Common myeloid progenitor, CD34-positive (primary cell): Measurements from ENCODE around the gene ADGRD1.

Source experiments
- CTCF ChIA-PET: fragments of 350-600 bp; sonication (Branson Sonifier 250); formaldehyde crosslinking; loops from one replicate; lab custom pipeline; 2021; ENCODE audit warnings: antibody characterized with exemption; lab: Charles Lee
- POLR2A ChIA-PET: fragments of 350-600 bp; sonication (Branson Sonifier 250); formaldehyde crosslinking; loops from one replicate; lab custom pipeline; 2021; ENCODE audit warnings: antibody characterized with exemption; lab: Charles Lee
- DNase-seq, 3 donors: peaks; one replicate each; pipeline versions ENCODE4 v3.0.0 to v3.0.0-alpha.2; 2013
- H3K27ac ChIP-seq, 2 experiments: 1 replicate in 1 of 2; 2 replicates in 1 of 2; pipeline ENCODE4 v1.7.0; 2013; ENCODE audit warnings: inconsistent platforms in 2 of 2, low read length in 2 of 2, mild to moderate bottlenecking in 2 of 2, low read depth in 1 of 2, moderate library complexity in 1 of 2; ENCODE audit not compliant: severe bottlenecking in 2 of 2, insufficient read depth in 1 of 2, poor library complexity in 1 of 2
- H3K27me3 ChIP-seq, 5 experiments: replicated peaks in 2 of 5; 1 replicate in 3 of 5; 2 replicates in 2 of 5; pipeline versions ENCODE4 v1.6.1 to v1.7.0; 2013; ENCODE audit warnings: low read length in 4 of 5, mild to moderate bottlenecking in 2 of 5, moderate library complexity in 2 of 5, inconsistent platforms in 1 of 5; ENCODE audit not compliant: insufficient read depth in 5 of 5, control insufficient read depth in 4 of 5
- H3K36me3 ChIP-seq, 4 experiments: 1 replicate in 2 of 4; 2 replicates in 2 of 4; pipeline versions ENCODE4 v1.6.1 to v1.7.0; 2013; ENCODE audit warnings: low read length in 3 of 4, control low read depth in 1 of 4, mild to moderate bottlenecking in 1 of 4; ENCODE audit not compliant: control insufficient read depth in 4 of 4, insufficient read depth in 4 of 4
- H3K4me1 ChIP-seq, 4 experiments: 1 replicate in 3 of 4; 2 replicates in 1 of 4; pipeline versions ENCODE4 v1.6.1 to v1.7.1; 2013; ENCODE audit warnings: low read length in 3 of 4, mild to moderate bottlenecking in 3 of 4, control low read depth in 1 of 4, inconsistent platforms in 1 of 4, moderate library complexity in 1 of 4; ENCODE audit not compliant: control insufficient read depth in 4 of 4, insufficient read depth in 4 of 4; ENCODE audit errors: control extremely low read depth in 1 of 4
- H3K4me3 ChIP-seq, 7 experiments: 1 replicate in 4 of 7; 2 replicates in 3 of 7; pipeline versions ENCODE4 v1.5.1 to v1.7.0; 2013; ENCODE audit warnings: mild to moderate bottlenecking in 7 of 7, low read length in 6 of 7, moderate library complexity in 6 of 7, inconsistent platforms in 2 of 7, low read depth in 2 of 7, control low read depth in 1 of 7; ENCODE audit not compliant: insufficient read depth in 4 of 7, control insufficient read depth in 1 of 7; ENCODE audit errors: extremely low read depth in 1 of 7
- H3K9me3 ChIP-seq, 5 experiments: 1 replicate in 4 of 5; 2 replicates in 1 of 5; pipeline versions ENCODE4 v1.6.1 to v1.7.1; 2013; ENCODE audit warnings: low read length in 4 of 5, mild to moderate bottlenecking in 2 of 5, inconsistent platforms in 1 of 5, low read depth in 1 of 5, moderate library complexity in 1 of 5; ENCODE audit not compliant: control insufficient read depth in 4 of 5, insufficient read depth in 2 of 5; ENCODE audit errors: control extremely low read depth in 1 of 5
- WGBS: methylation state at CpG from one replicate; pipeline ENCODE4 v1.1.5; 2013; ENCODE audit not compliant: insufficient coverage; 5-methylcytosine and 5-hydroxymethylcytosine counted together

ADGRD1 gene

DNA sequence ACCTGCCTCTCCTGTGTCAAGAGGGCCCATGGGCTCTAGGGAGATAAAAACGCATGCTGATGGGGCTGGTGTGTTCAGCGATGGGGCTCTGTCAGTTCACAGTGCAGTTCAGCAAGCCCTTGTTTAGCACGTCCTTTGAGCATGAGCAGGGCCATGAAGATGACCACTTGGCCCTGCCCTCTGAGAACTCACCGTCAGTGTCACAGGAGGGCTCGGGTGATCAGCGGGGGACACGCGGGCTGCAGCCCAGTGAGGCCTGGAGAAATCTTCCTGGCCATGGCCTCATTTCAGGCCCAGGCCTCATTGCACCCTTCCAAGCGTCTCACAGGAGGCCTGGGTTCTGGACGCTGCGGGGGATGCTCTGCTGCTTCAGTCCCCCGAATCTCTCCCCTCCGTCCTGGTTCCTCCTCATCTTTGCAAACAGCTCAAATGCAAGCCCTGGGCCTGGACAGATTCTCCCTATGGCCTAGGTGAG, 181.6 kb downstream of the ADGRD1 start:
- H3K27ac ChIP-seq, result no peak overlapping the region
- no peaks in the 10 kb centered on the region for H3K27me3 ChIP-seq
- POLR2A ChIA-PET, result no interaction called here
- no peak overlapping the region for H3K4me3 ChIP-seq
- no peaks in the 10 kb centered on the region for H3K9me3 ChIP-seq
- CTCF ChIA-PET, result interaction anchor here (0.8 to 6.4 kb wide), 4 partner anchors 9 to 95 kb away, joined by 3 to 43 read pairs (median 3); no protein-coding TSS in a partner anchor
- H3K4me1 ChIP-seq, result peaks cover 0 to 24% (median 14%) of the 10 kb centered on the region in 4 experiments
- DNase-seq, result no peak
- WGBS, result over 99% methylated on average over 9 of the region's 13 CpGs
- H3K36me3 ChIP-seq, result no peaks in the 10 kb centered on the region

DNA sequence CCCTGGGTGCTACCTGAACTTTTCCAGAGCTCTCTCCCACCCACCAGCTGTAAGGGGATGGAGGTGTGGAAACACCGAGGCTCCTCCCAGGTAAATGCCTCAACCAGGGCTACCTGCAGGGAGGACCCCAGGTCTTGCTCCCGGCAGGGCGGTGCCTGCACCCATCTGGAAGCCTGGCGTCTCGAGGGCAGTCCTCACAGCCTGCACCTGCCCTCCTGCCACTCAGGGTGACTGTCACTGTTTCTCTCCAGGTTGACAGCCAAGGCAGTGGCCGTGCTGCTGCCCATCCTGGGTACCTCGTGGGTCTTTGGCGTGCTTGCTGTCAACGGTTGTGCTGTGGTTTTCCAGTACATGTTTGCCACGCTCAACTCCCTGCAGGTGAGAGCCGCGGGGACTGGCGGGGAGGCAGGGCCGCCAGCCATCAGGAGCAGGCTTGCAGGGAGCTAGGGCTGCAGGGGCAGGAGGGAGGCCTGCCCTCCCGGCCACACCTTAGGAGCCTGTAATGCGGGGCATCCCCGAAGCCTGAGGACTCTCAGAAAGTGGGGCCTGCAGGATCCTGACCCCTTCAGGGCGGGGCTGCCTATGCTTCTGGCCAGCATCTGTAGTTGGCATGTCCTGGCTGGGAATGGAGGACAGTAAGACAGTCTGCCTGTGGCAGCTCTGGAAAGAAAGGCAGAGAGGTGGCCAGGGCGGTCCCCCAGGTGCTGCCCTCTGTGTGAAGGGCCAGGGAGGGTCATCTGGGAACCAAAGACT, 182.3 kb downstream of the ADGRD1 start:
- Histone ChIP-seq H3K9me3 (no peaks in the 10 kb centered on the region), H3K4me1 (peaks cover 0 to 24% (median 14%) of the 10 kb centered on the region in 4 experiments), H3K36me3 (no peaks in the 10 kb centered on the region), H3K4me3 (no peak overlapping the region), H3K27ac (no peak overlapping the region), H3K27me3 (no peaks in the 10 kb centered on the region)
- WGBS, result 91% methylated on average over 19 of the region's 19 CpGs
- no peak for DNase-seq
- ChIA-PET POLR2A (no interaction called here), CTCF (interaction anchor here (1.1 to 6.4 kb wide), 3 partner anchors 9 to 95 kb away, joined by 3 to 43 read pairs (median 3); no protein-coding TSS in a partner anchor)

DNA sequence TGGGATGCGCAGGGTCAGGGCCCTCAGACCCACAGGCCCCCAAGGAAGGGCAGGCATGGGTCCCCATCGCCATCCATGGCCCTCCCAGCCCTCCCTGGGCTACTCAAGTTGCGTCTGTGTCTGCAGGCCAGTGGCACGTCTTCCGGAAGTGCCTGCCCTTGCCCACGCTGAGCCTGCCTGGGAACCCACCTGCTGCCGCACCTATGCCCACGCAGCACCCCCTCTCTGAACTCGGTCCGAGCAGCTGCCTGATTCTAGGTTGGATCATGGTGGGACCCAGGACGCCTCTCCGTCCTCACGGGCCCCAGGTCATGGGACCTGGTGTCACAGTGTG, 182.8 kb downstream of the ADGRD1 start:
- no peak for DNase-seq
- H3K4me1 ChIP-seq, result peaks cover 0 to 24% (median 14%) of the 10 kb centered on the region in 4 experiments
- H3K4me3 ChIP-seq, result no peak overlapping the region
- CTCF ChIA-PET, result interaction anchor here (1.1 kb wide), 1 partner anchor 10 kb away, joined by 3 read pairs; no protein-coding TSS in a partner anchor
- no peak overlapping the region for H3K27ac ChIP-seq
- POLR2A ChIA-PET, result no interaction called here
- WGBS, result 97% methylated on average over 11 of the region's 13 CpGs
- H3K27me3 ChIP-seq, result no peaks in the 10 kb centered on the region
- no peaks in the 10 kb centered on the region for H3K36me3 ChIP-seq
- H3K9me3 ChIP-seq, result no peaks in the 10 kb centered on the region

DNA sequence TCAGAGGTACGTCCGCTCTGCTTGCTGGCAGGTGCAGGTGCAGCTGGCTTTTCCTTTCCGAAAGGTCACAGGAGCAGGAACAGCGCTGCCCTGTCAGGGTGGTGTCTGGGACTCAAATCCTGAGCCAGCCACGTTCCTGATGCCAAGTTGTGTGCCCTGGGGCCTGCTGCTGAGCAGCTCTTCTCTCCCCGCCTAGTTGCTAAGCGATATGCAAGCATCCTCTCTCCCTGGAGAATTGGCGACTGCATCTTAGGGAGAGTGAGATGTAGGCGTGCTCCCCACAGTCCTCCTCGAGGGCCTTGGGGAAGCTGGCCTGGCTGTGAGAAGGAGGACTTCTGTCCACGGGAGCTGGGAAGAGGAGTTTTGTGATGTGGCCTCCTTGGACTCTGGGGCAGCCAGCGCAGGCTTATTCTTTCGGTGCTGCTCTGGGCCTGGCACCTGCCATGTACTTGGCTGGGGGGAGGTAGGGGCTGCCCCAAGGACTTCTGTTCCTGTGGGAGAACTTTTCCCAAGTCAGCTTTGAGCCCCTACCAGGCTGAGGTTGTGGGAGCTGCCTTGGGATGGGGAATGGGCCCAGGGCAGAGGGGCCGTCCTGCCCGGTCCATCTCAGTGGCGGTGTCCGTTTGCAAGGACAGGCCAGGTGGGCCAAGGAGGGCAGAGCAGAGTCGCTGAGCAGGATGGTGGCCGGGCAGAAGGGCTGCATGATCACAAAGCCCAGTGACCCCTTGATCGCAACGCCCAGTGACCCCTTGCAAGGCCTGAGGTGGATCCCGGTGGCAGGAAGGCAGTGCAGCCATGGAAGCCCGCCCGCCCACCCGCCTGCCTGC, 183.5 kb downstream of the ADGRD1 start:
- Histone ChIP-seq H3K36me3 (no peaks in the 10 kb centered on the region), H3K9me3 (no peaks in the 10 kb centered on the region), H3K4me1 (peaks cover 0 to 21% (median 11%) of the 10 kb centered on the region in 4 experiments), H3K27ac (no peak overlapping the region), H3K27me3 (no peaks in the 10 kb centered on the region), H3K4me3 (no peak overlapping the region)
- DNase-seq, result no peak
- ChIA-PET CTCF (no interaction called here), POLR2A (interaction anchor here (1.2 kb wide), 1 partner anchor 93 kb away, joined by 4 read pairs; no protein-coding TSS in a partner anchor)
- 93% methylated on average over 20 of the region's 25 CpGs for WGBS

DNA sequence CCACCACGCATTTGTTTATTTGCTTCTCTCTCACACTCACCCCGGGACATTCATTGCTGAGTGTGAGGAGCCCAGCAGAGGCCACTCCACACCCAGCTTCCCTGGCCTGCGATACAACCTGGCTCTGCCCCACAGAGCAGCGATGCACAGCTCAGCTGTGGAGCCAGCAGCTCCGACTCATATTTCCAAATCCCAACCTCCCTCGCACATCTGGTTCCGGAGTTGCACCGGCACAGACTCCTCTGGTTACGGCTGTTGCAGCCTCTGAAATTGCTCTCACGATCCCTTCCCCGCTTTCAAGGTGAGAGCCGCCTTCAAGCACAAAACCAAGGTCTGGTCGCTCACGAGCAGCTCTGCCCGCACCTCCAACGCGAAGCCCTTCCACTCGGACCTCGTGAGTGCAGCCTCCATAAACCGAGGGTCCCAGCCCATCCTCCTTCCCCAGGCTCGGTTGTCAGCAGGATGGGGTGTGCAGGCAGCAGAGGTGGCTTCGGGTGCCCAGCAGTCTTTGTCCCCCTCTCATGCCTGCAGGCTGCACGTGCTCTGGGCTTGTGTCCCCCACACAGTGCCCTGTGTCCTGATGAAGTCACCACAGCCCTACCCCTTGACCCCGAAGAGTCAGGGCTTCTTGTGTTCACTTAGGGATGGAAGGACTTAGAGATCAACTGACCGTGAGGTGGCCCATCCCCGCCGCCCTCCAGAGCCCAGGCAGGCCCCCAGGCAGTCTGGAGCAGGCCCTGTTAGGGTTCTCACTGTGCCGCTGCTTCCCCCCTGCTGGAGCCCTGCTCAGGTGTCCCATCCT, 184.3 kb downstream of the ADGRD1 start:
- Histone ChIP-seq H3K27ac (no peak overlapping the region), H3K36me3 (no peaks in the 10 kb centered on the region)
- CTCF ChIA-PET, result no interaction called here

DNA sequence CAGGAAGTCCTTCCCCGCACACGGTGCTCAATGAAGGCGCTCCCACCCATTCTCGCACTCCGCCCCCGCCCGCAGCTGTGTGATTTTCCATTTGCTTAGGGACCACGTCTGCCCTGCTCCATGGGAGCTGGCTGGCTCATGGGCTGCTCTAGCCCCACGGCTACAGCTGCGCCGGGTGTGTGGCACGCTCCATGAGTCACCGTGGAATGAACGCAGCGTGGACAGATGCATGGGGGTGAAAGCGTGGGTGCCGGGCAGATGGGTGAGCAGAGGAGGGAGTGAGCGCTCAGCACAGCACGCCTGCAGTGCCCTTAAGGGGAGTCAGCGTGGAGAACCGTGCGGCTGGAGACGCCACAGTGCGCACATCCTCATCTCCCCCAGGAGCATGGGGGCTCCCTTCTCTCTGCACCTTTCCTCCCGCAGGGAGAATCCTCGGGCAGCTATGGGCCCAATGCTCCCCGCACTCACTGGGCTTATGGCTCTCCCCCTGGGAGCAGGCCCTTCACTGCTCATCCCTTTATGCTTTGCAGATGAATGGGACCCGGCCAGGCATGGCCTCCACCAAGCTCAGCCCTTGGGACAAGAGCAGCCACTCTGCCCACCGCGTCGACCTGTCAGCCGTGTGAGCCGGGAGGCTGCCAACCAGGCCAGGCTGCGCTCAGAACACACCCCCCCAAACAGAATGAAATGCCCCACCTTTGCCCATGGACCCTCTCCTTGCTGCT, 185.1 kb downstream of the ADGRD1 start:
- no peaks in the 10 kb centered on the region for H3K36me3 ChIP-seq
- ChIA-PET POLR2A (interaction anchor here (1.2 kb wide), 1 partner anchor 91 kb away, joined by 4 read pairs; no protein-coding TSS in a partner anchor), CTCF (interaction anchor here (1.2 kb wide), 1 partner anchor 13 kb away, joined by 3 read pairs; no protein-coding TSS in a partner anchor)
- DNase-seq, result no peak
- no peak overlapping the region for H3K27ac ChIP-seq
- H3K27me3 ChIP-seq, result no peaks in the 10 kb centered on the region
- H3K4me1 ChIP-seq, result peaks cover 0 to 16% (median 13%) of the 10 kb centered on the region in 4 experiments
- no peak overlapping the region for H3K4me3 ChIP-seq
- H3K9me3 ChIP-seq, result no peaks in the 10 kb centered on the region
- 97% methylated on average over 30 of the region's 34 CpGs for WGBS

More for the DNA sequence above, 184.3 kb downstream of the ADGRD1 start:
- Histone ChIP-seq H3K9me3 (no peaks in the 10 kb centered on the region), H3K4me3 (peak overlapping the region in 1 of 7 experiments; percentile 23), H3K27me3 (no peaks in the 10 kb centered on the region), H3K4me1 (peaks cover 0 to 17% (median 12%) of the 10 kb centered on the region in 4 experiments)
- DNase-seq, result peak; percentile 46 to 73 (median 69)
- POLR2A ChIA-PET, result interaction anchor here (1.2 kb wide), 1 partner anchor 92 kb away, joined by 4 read pairs; no protein-coding TSS in a partner anchor
- 78% methylated on average over 28 of the region's 28 CpGs for WGBS
